ENCODE measurements around the gene CUEDC1. TPM values are rescaled to one million over a fixed set of nuclear protein-coding genes. Genes with fewer than 3 reads are reported as not detected.

CUEDC1 gene
- total and polyA plus RNA-seq, 2 donors (not counting 1 experiment from before 2014, with no cell fraction given): 0.57 TPM; not detected in 1

DNA sequence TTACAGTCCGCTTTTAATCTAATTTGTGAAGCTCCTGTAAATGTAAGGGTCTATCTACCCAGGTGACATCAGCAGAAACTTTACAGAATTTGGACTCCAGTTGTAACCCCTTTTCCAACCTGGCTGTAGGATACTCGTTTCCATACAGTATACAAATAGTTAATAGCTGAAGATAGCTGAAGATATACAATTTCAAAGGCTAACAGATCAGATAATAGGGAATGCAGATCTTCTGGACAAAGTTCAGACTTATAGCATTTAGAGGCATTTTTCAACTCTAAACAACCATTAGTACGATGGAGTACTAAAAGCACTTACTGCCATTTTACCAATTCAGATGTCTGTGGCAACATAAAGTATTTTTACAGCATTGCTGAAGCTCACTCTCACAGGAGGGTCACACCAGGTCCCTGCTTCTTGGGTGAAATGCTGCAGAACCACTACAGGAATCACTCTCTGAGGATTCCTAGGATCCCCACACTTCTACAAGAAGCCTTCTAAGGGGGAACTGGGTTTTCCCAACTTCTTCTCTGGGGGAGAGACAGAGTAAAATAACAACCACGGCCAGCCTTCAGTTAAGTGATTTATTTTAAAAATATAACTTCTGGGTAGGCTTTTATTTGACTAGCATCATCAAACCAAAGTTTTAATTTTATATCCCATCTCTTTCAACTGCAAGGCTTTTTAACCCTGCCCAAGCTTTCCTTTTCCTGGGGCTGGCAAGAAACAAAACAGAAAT, 29.9 kb upstream of the CUEDC1 start:
- no peaks in the 10 kb centered on the region for H3K27me3 Mint-ChIP-seq

More for the DNA sequence above, 29.9 kb upstream of the CUEDC1 start:
- DNase-seq (no peak), ATAC-seq (ENCODE audit: low read depth) (no peak)
- Mint-ChIP-seq H3K9me3 (ENCODE audit: insufficient read depth) (no peaks in the 10 kb centered on the region), H3K4me1 (peaks cover 64% of the 10 kb centered on the region), H3K4me3 (peak overlapping the region; percentile 19), H3K27ac (no peak overlapping the region)
- ChIA-PET POLR2A (interaction anchor here (0.5 kb wide), 1 partner anchor 27 kb away, joined by 5 read pairs; no protein-coding TSS in a partner anchor), CTCF (interaction anchor here (1.8 to 20.2 kb wide), 6 partner anchors 10 to 129 kb away, joined by 4 to 468 read pairs (median 10); partner anchors contain the start of gene MRPS23)
- Histone ChIP-seq H4K20me1 (ENCODE audit: control insufficient read depth, insufficient read depth, low read length, poor library complexity, severe bottlenecking) (peaks cover 54% of the 10 kb centered on the region), H3K9ac (ENCODE audit: low read length) (no peak overlapping the region), H3K9me3 (ENCODE audit: control extremely low read depth in 1 of 3, control insufficient read depth in 2 of 3, insufficient read depth in 1 of 3, low read length in 2 of 3) (no peaks in the 10 kb centered on the region), H3K27me3 (replicated peaks in 1 of 4; ENCODE audit: control extremely low read depth in 1 of 4, control insufficient read depth in 3 of 4, insufficient read depth in 4 of 4, low read length in 3 of 4) (no peaks in the 10 kb centered on the region), H3K4me2 (replicated peaks; ENCODE audit: low read depth, low read length, poor library complexity, severe bottlenecking) (peak overlapping the region; percentile 20), H3K4me1 (ENCODE audit: control insufficient read depth in 2 of 2, insufficient read depth in 2 of 2, low read length in 2 of 2) (peaks cover 31 to 40% of the 10 kb centered on the region in 2 donors), H3K4me3 (ENCODE audit: control extremely low read depth in 1 of 5, extremely low read depth in 1 of 5, insufficient read depth in 1 of 5, low read depth in 2 of 5, low read length in 4 of 5) (no peak overlapping the region), H3K27ac (ENCODE audit: low read length in 2 of 2) (no peak overlapping the region), H3K79me2 (ENCODE audit: control insufficient read depth, insufficient read depth, low read length) (peaks cover 70% of the 10 kb centered on the region), H2AFZ (ENCODE audit: insufficient read depth, low read depth, low read length, poor library complexity, severe bottlenecking) (no peak overlapping the region), H3K36me3 (replicated peaks in 1 of 2; ENCODE audit: control extremely low read depth in 1 of 2, control insufficient read depth in 1 of 2, extremely low read depth in 1 of 2, insufficient read depth in 2 of 2, low read length in 1 of 2) (peaks cover 0 to 23% of the 10 kb centered on the region in 2 experiments)
- WGBS (ENCODE audit: insufficient coverage): 100% methylated on average over 1 of the region's 4 CpGs
- TF ChIP-seq, protein P1, sequence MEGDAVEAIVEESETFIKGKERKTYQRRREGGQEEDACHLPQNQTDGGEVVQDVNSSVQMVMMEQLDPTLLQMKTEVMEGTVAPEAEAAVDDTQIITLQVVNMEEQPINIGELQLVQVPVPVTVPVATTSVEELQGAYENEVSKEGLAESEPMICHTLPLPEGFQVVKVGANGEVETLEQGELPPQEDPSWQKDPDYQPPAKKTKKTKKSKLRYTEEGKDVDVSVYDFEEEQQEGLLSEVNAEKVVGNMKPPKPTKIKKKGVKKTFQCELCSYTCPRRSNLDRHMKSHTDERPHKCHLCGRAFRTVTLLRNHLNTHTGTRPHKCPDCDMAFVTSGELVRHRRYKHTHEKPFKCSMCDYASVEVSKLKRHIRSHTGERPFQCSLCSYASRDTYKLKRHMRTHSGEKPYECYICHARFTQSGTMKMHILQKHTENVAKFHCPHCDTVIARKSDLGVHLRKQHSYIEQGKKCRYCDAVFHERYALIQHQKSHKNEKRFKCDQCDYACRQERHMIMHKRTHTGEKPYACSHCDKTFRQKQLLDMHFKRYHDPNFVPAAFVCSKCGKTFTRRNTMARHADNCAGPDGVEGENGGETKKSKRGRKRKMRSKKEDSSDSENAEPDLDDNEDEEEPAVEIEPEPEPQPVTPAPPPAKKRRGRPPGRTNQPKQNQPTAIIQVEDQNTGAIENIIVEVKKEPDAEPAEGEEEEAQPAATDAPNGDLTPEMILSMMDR (IDR thresholded peaks at IDR 0.05): no peak
- no peak for TF ChIP-seq EZH2 (IDR thresholded peaks at IDR 0.05; ENCODE audit: borderline replicate concordance, insufficient read depth, low read depth, low read length, poor library complexity, severe bottlenecking)
- intact Hi-C loops (cut with micrococcal nuclease): no loop called here

Data from B cell (primary cell).